Measurements from ENCODE around the gene LCAT.

LCAT gene

GRCh38 chr16:67968400-67969253 is 24.7 kb upstream of the LCAT start, which contains the start of gene SLC12A4:
Gene SLC12A4, minus strand, starts transcription at chr16:67968637. Its CDS starts 84 bp downstream, at chr16:67968553.
- peak; percentile 87 for DNase-seq

GRCh38 chr16:67967958-67968399 is 24.1 kb upstream of the LCAT start:
- no peak for DNase-seq

GRCh38 chr16:67967183-67967957 is 23.4 kb upstream of the LCAT start:
- no peak for DNase-seq

DNA sequence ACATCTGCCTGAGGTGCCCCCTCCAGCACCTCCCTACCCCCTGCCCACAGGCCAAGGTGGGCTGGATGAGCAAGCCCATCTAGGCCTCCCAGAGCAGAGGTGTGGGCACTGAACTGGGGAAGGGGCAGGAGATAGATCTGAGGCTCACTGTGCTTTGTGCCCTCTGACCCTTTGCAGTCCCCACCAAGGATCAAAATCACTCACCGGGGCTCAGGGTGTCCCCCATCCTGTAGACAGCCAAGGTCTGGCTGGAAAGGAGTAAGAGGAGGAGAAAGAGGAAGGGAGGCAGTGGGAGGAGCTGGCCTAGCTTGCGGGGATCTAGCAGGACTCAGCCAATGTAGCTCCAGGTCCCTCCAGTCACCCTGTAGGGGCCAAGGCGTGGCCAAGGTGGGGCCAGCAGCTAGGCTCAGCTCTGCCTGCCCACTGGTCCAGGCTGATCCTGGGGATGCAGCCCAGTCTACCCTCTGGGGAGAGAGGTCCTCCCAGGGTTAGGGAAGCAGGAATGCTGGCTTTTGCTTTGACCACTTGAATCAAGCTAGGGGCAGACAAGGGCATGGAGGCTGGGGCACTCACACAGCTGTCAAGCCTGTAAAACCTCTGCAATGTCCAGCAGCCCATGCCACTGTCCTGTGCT is 22.7 kb upstream of the LCAT start:
- no peak for DNase-seq

DNA sequence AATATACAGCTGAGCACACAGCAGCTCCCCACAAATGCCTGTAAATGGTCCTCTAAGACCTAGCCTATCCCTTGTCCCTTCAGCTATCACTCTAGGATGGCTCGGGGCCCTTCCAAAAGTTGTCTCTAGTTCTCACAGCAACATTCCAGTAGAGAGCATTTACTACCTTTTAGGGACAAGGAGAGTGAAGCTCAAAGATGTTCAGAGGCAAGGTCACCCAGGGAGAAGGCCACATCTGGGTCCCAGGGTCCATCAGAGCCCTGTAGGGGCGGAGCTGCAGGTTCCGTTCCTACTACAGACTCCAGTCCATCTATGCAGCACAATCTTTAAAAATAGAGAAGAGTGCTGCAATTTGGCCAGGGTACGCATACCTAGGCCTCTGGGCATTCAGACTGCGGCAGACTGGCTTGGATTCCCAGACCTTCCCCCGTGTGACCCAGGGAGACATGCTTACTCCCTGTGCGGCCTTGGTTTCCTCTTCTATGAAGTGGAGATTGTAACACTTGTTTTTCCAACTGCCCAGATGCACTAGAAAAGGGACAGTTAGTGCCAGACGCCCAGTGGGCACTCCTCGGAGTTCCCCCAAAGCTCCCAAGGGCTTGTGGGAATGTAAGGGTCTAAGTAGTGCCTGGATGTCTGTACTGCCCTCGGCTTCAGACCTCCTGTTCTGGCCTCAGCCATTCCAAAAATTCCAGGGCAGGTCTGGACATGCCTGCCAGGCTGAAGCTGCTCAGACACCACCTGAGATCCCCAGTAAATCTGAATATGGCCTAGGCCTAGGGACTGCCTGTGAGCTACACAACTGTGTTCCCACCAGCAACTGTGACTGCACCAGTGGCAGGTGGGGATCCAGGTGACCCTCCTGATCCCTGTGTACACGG is 22.0 kb upstream of the LCAT start:
- DNase-seq, result no peak

DNA sequence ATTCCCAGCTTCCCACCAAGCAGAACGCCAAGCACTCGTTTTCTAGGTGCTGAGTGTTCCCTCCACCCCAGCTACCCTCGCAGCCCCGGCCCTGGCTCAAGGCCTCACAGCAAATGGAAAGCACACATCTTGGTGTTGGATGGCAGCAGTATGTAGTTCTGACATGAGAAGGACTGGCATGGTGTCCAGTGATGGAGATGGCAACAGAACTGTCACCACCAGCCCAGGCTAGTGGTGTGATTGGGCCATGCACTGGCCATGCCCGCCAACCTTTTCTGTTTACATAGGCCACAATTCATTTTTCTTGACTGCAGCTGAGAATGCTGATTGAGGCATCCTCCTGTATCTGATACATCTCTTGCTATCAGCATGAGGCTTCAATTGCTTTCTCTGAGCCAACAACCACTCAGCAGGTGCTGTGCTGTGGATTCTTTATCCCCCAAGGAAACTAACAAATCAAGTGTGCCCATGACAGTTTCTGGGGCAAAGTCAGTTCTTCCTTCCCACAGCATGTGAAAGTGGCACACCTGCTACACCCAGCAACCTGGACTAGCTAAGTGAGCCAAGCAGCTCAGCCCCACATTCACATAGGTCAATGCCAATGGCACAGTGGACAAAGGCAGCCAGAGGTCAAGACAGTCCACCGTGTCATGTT is 20.7 kb upstream of the LCAT start:
- no peak for DNase-seq

- no peak for DNase-seq
Measured at GRCh38 chr16:67963662-67964321, 19.9 kb upstream of the LCAT start.

- DNase-seq, result no peak
Measured at GRCh38 chr16:67963292-67963661, 19.4 kb upstream of the LCAT start.

- no peak for DNase-seq
Measured at GRCh38 chr16:67962135-67962534, 18.2 kb upstream of the LCAT start.

DNA sequence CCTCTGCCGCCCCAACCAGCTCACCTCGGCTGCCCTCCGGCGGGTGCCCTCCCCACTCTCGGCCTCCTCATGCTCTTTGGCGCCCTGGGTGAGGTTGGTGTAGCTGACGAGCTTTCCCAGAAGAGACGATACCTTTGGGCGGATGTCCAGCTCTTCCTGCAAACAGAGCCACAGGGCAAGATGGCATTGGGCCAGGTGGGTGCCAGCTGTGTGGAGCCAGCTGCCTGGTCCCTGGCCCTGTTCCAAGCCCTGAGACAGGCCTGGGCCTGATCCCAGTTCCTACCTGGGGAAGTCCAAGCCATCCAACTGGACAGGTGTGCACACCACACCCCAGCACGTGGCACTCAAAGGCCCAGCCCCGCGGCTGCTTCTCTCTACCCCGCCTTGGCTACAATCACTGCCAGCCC is 17.6 kb upstream of the LCAT start:
- DNase-seq, result no peak

DNA sequence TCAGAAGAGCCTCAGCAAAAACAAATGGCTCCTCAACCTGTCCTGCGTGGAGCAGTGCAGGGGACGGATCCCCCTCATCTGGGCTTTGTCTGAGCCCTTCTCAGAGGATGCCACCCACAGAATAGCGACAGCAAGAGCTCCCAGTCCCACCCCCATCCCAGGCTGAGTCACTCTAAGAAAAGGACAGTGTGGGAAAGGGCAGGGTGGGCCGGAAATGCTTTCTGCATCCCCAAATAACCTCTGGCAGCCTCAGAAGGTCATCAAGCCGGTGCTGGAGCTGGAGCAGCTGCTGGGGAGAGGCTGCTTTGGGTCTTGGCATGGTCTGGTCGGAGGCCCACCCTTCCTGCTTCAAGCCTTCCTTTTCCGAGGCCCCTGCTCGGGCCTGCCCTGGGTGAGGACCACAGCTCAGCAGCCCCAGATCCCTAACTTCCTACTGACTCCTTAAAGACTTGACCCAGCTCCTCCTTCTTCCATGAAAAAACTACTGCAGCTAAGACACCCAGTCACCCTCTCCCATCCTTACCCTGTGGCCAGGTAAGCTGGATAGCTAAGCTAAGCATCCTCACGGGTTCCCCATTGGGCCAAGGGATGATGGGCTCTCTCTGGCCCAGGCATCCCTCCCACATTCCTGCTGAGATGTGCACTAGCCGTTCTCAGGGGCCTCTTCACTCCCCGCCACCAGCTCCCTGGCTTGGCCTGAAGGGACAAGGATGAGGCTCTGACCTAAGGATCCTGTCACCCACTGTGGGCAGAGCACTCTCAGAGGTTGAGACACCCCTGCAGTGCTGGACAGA is 15.8 kb upstream of the LCAT start:
- no peak for DNase-seq

GRCh38 chr16:67957622-67958021 is 13.7 kb upstream of the LCAT start:
- no peak for DNase-seq

DNA sequence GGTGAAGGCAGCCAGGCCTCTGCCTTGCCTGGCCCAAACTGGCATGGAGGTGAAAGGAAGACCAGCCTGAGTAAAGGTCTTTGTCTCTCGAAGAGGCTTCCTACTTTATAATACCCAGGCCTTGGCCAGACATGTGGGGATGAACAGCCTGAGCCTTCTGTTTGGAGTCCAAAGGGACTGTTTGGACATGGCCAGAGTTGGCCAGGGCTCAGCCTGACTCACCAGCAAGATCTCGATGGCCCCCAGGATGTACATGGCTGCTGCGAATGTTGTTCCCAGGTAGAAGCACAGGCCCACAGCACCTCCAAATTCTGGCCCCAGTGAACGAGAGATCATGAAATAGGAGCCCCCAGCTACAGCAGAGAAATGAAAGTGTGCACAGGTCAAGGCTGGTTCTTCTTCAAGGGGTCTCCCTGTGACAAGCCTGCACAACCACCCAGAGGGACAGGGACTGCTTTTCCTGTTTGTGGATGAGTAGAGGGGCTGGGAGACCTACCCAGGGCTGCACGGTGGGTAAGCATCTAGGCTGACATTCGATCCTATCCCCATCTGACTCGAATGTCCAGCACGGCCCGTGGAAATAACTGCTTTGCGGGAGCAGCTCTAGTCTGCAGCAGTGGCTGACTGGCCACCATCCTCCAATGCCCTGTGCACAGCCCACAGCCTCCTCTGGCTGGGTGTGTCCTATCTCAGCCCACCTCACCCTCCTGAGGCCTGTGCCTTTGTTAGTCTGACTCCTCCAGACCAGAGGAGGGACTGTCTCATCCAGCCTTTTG is 10.7 kb upstream of the LCAT start:
- DNase-seq, result no peak

GRCh38 chr16:67953641-67954375 is 9.9 kb upstream of the LCAT start:
- no peak for DNase-seq

DNA sequence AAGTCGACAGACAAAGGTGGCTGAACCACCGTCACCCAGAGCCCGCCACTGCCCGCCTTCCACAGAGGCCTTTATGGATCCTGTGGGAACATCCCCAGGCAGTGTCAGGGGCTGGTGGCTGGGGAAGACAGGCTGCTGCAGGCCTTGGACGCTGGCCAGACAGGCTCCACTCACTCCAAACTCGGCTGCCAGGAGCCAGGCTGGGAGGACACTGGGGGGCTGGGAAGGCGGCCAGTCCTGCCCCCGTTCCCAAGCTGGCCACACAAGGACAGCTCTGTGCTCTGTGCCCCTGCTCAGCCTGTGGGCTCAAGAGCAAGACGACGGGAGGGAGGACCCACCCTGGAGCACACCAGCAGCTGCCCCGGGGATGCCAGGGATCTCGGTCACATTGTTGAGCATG is 7.6 kb upstream of the LCAT start:
- no peak for DNase-seq

GRCh38 chr16:67950335-67950843 is 6.5 kb upstream of the LCAT start:
- no peak for DNase-seq

DNA sequence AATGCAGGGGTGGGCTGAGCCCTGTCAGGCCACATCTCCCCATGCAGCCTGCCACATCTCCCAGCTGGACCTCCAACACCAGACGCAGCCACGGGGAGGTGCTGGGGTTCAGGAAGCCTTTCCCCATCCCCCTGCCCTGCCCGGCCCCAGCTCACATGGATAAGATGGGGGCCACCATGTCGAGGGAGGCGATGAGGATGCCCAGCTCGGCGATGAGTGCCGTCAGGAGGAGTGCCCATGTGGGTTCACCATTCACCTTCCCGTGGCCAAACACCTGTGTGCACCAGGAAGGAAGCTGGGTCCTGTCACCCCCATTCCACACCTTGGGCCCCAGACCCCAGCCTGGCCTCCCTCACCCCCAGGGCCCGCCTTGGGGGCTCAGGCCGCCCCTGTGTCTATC is 5.7 kb upstream of the LCAT start:
- no peak for DNase-seq

GRCh38 chr16:67948015-67948414 is 4.1 kb upstream of the LCAT start:
- no peak for DNase-seq
